IMR-90 (cell line): ENCODE measurements around the gene TBCD. TPM values are rescaled to one million over a fixed set of nuclear protein-coding genes. Genes with fewer than 3 reads are reported as not detected.

ENCODE experiments used
- ATAC-seq: fragments of 200-7000 bp; cut with Tn5 transposase; 2 replicates; pipeline ENCODE4 v1.9.1; 2020; ENCODE audit warnings: low read depth, mild to moderate bottlenecking, moderate library complexity
- BruUV-seq: library from RNA; stranded (reverse); fragments of 400-500 nt; replicated peaks from 2 replicates; lab custom pipeline; 2021; lab: Mats Ljungman, UMichigan
- CTCF ChIA-PET: fragments of 300-600 bp; formaldehyde crosslinking; extraction: SDS; loops from one replicate; lab custom pipeline; 2021; ENCODE audit warnings: antibody characterized with exemption; lab: Yijun Ruan, JAX
- POLR2A ChIA-PET: fragments of 300-600 bp; sonication (Branson Sonifier 250); formaldehyde crosslinking; loops from one replicate; lab custom pipeline; 2022; ENCODE audit warnings: antibody characterized with exemption; ENCODE audit not compliant: unreplicated experiment; lab: Charles Lee
- DNase-seq: peaks from one replicate; pipeline ENCODE4 v3.0.0; 2013
- H2AFZ ChIP-seq: replicated peaks from 2 replicates; pipeline ENCODE3; 2013; ENCODE audit warnings: low read length, mild to moderate bottlenecking; ENCODE audit not compliant: poor library complexity
- H2AK5ac ChIP-seq: 2 replicates; pipeline ENCODE4 v1.6.1; 2013; ENCODE audit warnings: low read depth, low read length, inconsistent platforms
- H2AK9ac ChIP-seq: replicated peaks from 2 replicates; pipeline ENCODE3; 2013; ENCODE audit warnings: mild to moderate bottlenecking, low read depth, low read length, moderate library complexity; ENCODE audit not compliant: poor library complexity
- H2BK120ac ChIP-seq: 2 replicates; pipeline ENCODE4 v1.6.1; 2013; ENCODE audit warnings: low read depth, low read length, inconsistent platforms
- H2BK15ac ChIP-seq: 3 replicates; pipeline ENCODE4 v1.6.1; 2013; ENCODE audit warnings: low read depth, low read length, inconsistent platforms
- H2BK20ac ChIP-seq: 2 replicates; pipeline ENCODE4 v1.6.1; 2013; ENCODE audit warnings: low read depth, mild to moderate bottlenecking, inconsistent platforms, low read length, moderate library complexity
- H2BK5ac ChIP-seq: 2 replicates; pipeline ENCODE4 v1.6.1; 2013; ENCODE audit warnings: mild to moderate bottlenecking, low read depth, low read length, inconsistent platforms; ENCODE audit not compliant: poor library complexity, severe bottlenecking
- H3K14ac ChIP-seq: replicated peaks from 2 replicates; pipeline ENCODE4 v1.6.1; 2013; ENCODE audit warnings: low read depth, low read length, inconsistent platforms
- H3K18ac ChIP-seq: 2 replicates; pipeline ENCODE4 v1.6.1; 2013; ENCODE audit warnings: low read depth, low read length, control low read depth
- H3K23ac ChIP-seq: 2 replicates; pipeline ENCODE4 v1.6.1; 2013; ENCODE audit warnings: low read depth, low read length, inconsistent platforms
- H3K27ac ChIP-seq: 2 replicates; pipeline ENCODE4 v1.5.1; 2013; ENCODE audit warnings: mild to moderate bottlenecking, control low read depth, low read length; ENCODE audit not compliant: insufficient read depth
- H3K27me3 ChIP-seq: 2 replicates; pipeline ENCODE4 v1.6.1; 2013; ENCODE audit warnings: low read length; ENCODE audit not compliant: control insufficient read depth, insufficient read depth
- H3K36me3 ChIP-seq: 2 replicates; pipeline ENCODE4 v1.6.1; 2013; ENCODE audit warnings: low read length, mixed read lengths; ENCODE audit not compliant: control insufficient read depth, insufficient read depth
- H3K4ac ChIP-seq: 2 replicates; pipeline ENCODE4 v1.6.1; 2013; ENCODE audit warnings: low read depth, low read length, inconsistent platforms
- H3K4me1 ChIP-seq: 2 replicates; pipeline ENCODE4 v1.6.1; 2013; ENCODE audit warnings: low read length, mixed read lengths; ENCODE audit not compliant: control insufficient read depth, insufficient read depth
- H3K4me2 ChIP-seq: 2 replicates; pipeline ENCODE4 v1.6.1; 2013; ENCODE audit warnings: low read depth, mild to moderate bottlenecking, control low read depth, low read length, moderate library complexity
- H3K4me3 ChIP-seq: 2 replicates; pipeline ENCODE4 v1.5.1; 2013; ENCODE audit warnings: low read depth, mild to moderate bottlenecking, control low read depth, low read length, moderate library complexity; ENCODE audit not compliant: insufficient read depth
- H3K56ac ChIP-seq: 2 replicates; pipeline ENCODE4 v1.6.1; 2013; ENCODE audit warnings: low read length, inconsistent platforms; ENCODE audit not compliant: insufficient read depth; ENCODE audit errors: extremely low read depth
- H3K79me1 ChIP-seq, 2 experiments: 2 replicates each; pipeline ENCODE4 v1.6.1; 2013; ENCODE audit warnings: low read length in 2 of 2, inconsistent platforms in 1 of 2, low read depth in 1 of 2
- H3K9ac ChIP-seq: 2 replicates; pipeline ENCODE4 v1.6.1; 2013; ENCODE audit warnings: low read depth, low read length, control low read depth
- H3K9me1 ChIP-seq: 2 replicates; pipeline ENCODE4 v1.6.1; 2013; ENCODE audit warnings: low read length, inconsistent platforms; ENCODE audit not compliant: insufficient read depth
- H3K9me3 ChIP-seq: 2 replicates; pipeline ENCODE4 v1.6.1; 2013; ENCODE audit warnings: low read length; ENCODE audit not compliant: control insufficient read depth, insufficient read depth
- H4K20me1 ChIP-seq: 2 replicates; pipeline ENCODE4 v1.6.1; 2013; ENCODE audit warnings: low read length, inconsistent platforms; ENCODE audit not compliant: insufficient read depth
- H4K5ac ChIP-seq: 2 replicates; pipeline ENCODE4 v1.6.1; 2013; ENCODE audit warnings: mild to moderate bottlenecking, low read depth, low read length, control low read depth
- H4K8ac ChIP-seq, 2 experiments: 2 replicates each; pipeline ENCODE4 v1.6.1; 2013; ENCODE audit warnings: low read depth in 2 of 2, low read length in 2 of 2, control low read depth in 1 of 2, inconsistent platforms in 1 of 2
- H4K91ac ChIP-seq: 2 replicates; pipeline ENCODE4 v1.6.1; 2013; ENCODE audit warnings: low read depth, low read length, inconsistent platforms; ENCODE audit not compliant: insufficient read depth
- BHLHE40 ChIP-seq: fragments of 150-350 bp; IDR thresholded peaks from 2 replicates; pipeline ENCODE4 v1.6.1; 2016; ENCODE audit warnings: mild to moderate bottlenecking, low read depth, low read length
- CEBPB ChIP-seq: IDR thresholded peaks from 2 replicates; pipeline ENCODE4 v1.6.1; 2012; ENCODE audit warnings: low read depth, low read length, improper control_type of control experiment
- CHD1 ChIP-seq: IDR thresholded peaks from 2 replicates; pipeline ENCODE4 v1.6.1; 2012; ENCODE audit warnings: low read depth, low read length, improper control_type of control experiment
- FOS ChIP-seq: fragments of 150-350 bp; IDR thresholded peaks from 2 replicates; pipeline ENCODE4 v1.6.1; 2016; ENCODE audit warnings: low read depth, low read length
- MAFK ChIP-seq: IDR thresholded peaks from 2 replicates; pipeline ENCODE4 v1.6.1; 2012; ENCODE audit warnings: low read depth, low read length, improper control_type of control experiment
- MAZ ChIP-seq: IDR thresholded peaks from 2 replicates; pipeline ENCODE4 v1.6.1; 2012; ENCODE audit warnings: low read depth, mild to moderate bottlenecking, low read length, improper control_type of control experiment, moderate library complexity, borderline replicate concordance
- MXI1 ChIP-seq: IDR thresholded peaks from 2 replicates; pipeline ENCODE4 v1.6.1; 2012; ENCODE audit warnings: low read depth, mild to moderate bottlenecking, low read length, moderate library complexity, borderline replicate concordance
- NFE2L2 ChIP-seq: fragments of 150-350 bp; IDR thresholded peaks from 2 replicates; pipeline ENCODE4 v1.6.1; 2016; ENCODE audit warnings: low read depth, mild to moderate bottlenecking, low read length
- POLR2A ChIP-seq: IDR thresholded peaks from 2 replicates; pipeline ENCODE4 v1.6.1; 2012; ENCODE audit warnings: mild to moderate bottlenecking, low read depth, low read length
- RCOR1 ChIP-seq: IDR thresholded peaks from 2 replicates; pipeline ENCODE4 v1.6.1; 2012; ENCODE audit warnings: mild to moderate bottlenecking, low read length, improper control_type of control experiment; ENCODE audit not compliant: insufficient replicate concordance
- RFX5 ChIP-seq: IDR thresholded peaks from 2 replicates; pipeline ENCODE4 v1.8.0; 2012; ENCODE audit warnings: low read depth, mild to moderate bottlenecking, low read length, moderate library complexity
- SMC3 ChIP-seq: fragments of 150-350 bp; IDR thresholded peaks from 2 replicates; pipeline ENCODE4 v1.6.1; 2016; ENCODE audit warnings: low read depth, mild to moderate bottlenecking, antibody characterized with exemption, low read length, moderate library complexity
- WGBS, 2 experiments: methylation state at CpG; one replicate each; pipeline versions ENCODE4 v1.1.5 to v1.1.7; 2013; ENCODE audit warnings: missing lambda C conversion rate in 2 of 2; ENCODE audit not compliant: insufficient read length in 1 of 2; ENCODE audit errors: extremely low coverage in 2 of 2; 5-methylcytosine and 5-hydroxymethylcytosine counted together
- dilution Hi-C: fragments of 300-500 bp; cut with HindIII; formaldehyde crosslinking; loops from one replicate; pipeline ENCODE4 v1.14.3; 2018; ENCODE audit warnings: low sequenced_read_pairs; ENCODE audit not compliant: unreplicated experiment
- in situ Hi-C: fragments of 300-500 bp; cut with MboI; formaldehyde crosslinking; loops from 3 replicates; pipeline ENCODE4 v1.14.3; 2019; ENCODE audit warnings: low sequenced_read_pairs, inconsistent platforms, mixed read lengths
- intact Hi-C: fragments of 100-400 bp; cut with micrococcal nuclease; formaldehyde crosslinking; loops from 2 replicates; pipeline ENCODE4 v1.10.0; 2022
- polyA plus RNA-seq, 3 experiments: library from polyadenylated mRNA; depleted of rRNA; stranded (reverse); fragments of >200 nt; gene quantifications; 2 replicates each; pipeline ENCODE4 v1.2.3, GENCODE V29; 2012; ENCODE audit warnings: low replicate concordance in 1 of 3
- total RNA-seq: library from RNA; depleted of rRNA; stranded (reverse); fragments of >200 nt; gene quantifications from 2 replicates; pipeline ENCODE4 v1.2.3, GENCODE V29; 2012
- TF ChIP-seq, protein P1 (sequence below): fragments of 150-350 bp; IDR thresholded peaks from 2 replicates; pipeline ENCODE4 v1.6.1; 2017; ENCODE audit warnings: mild to moderate bottlenecking, antibody characterized with exemption, low read length, low read depth

The TBCD gene
- total and polyA plus RNA-seq, 2 of the 4 experiments (the other 2 are of a cell fraction) = 21.9 to 54.5 TPM

DNA sequence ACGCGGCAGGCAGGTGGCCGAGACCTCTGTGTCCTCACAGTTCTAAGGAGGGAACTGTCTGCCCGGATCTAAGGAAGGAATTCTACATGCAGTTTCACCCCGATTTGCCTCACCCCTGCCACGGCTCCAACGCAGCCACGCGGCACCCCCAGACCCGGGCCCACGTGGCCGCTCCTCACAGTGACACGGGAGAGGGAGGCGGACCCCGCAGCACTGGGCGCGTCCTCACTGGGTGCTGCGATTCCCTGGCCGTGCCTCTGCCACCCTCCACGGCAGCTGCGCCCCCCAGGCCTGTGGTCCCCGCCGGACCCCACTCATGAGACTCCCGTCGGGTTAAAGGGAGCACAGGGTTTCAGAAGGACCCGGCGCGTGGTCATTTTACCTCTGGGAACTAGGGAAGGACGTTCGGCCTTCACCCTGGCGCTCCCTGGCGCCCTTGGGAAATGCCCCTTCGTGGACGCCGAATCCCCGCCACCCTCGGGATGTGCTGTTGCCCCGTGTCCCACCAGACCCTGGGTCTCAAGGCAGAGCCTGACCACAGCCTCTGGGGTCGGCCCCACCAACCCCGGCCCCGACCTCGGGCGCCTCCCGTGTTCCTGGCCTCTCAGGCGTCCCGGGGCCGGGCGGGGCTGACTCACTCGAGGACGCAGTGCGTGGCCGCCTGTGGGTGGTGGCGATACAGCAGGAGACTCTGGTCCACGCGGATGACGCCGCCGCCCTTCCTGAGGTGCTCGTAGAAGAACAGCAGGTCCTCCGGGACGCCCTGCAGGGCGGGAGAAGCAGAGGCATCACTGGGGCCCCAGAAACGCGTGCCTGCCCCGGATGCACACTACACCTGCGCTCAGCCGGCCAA is 208.8 kb downstream of the TBCD start:
- no peak overlapping the region for H2AFZ ChIP-seq
- H3K56ac ChIP-seq = no peak overlapping the region
- in situ Hi-C loops = no loop called here
- no peaks in the 10 kb centered on the region for H4K20me1 ChIP-seq
- peaks cover 5% of the 10 kb centered on the region for H3K36me3 ChIP-seq
- peaks cover 3% of the 10 kb centered on the region for H3K4me1 ChIP-seq
- H2AK5ac ChIP-seq = no peak overlapping the region
- TF ChIP-seq POLR2A (no peak), RCOR1 (no peak), BHLHE40 (no peak), SMC3 (no peak), CEBPB (no peak), CHD1 (no peak), RFX5 (no peak), MAFK (no peak), FOS (no peak), MXI1 (no peak), NFE2L2 (no peak), MAZ (no peak)
- TF ChIP-seq, protein P1, sequence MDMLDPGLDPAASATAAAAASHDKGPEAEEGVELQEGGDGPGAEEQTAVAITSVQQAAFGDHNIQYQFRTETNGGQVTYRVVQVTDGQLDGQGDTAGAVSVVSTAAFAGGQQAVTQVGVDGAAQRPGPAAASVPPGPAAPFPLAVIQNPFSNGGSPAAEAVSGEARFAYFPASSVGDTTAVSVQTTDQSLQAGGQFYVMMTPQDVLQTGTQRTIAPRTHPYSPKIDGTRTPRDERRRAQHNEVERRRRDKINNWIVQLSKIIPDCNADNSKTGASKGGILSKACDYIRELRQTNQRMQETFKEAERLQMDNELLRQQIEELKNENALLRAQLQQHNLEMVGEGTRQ = no peak
- no peak overlapping the region for H3K14ac ChIP-seq
- no peak overlapping the region for H4K5ac ChIP-seq
- no peak overlapping the region for H3K9ac ChIP-seq
- dilution Hi-C loops = no loop called here
- H3K27me3 ChIP-seq = no peaks in the 10 kb centered on the region
- H3K79me1 ChIP-seq = no peaks in the 10 kb centered on the region
- peaks cover 4% of the 10 kb centered on the region for H3K9me1 ChIP-seq
- peaks cover 4% of the 10 kb centered on the region; the same call in 1 of the 2 replicates for H3K9me3 ChIP-seq
- ChIA-PET POLR2A (interaction anchor here (0.5 kb wide), 1 partner anchor 92 kb away, joined by 3 read pairs; no protein-coding TSS in a partner anchor), CTCF (no interaction called here)
- no peak overlapping the region for H2BK5ac ChIP-seq
- no peak overlapping the region for H2BK15ac ChIP-seq
- ATAC-seq (no peak), DNase-seq (no peak)
- no peak overlapping the region for H3K23ac ChIP-seq
- no peak overlapping the region for H3K4me3 ChIP-seq
- intact Hi-C loops = no loop called here
- H2BK20ac ChIP-seq = no peak overlapping the region
- no peak overlapping the region for H3K27ac ChIP-seq
- no peak overlapping the region for H2AK9ac ChIP-seq
- WGBS, 2 experiments = 98% methylated on average over 46 of the region's 67 CpGs; no CpG with 5 or more reads in 1 of the 2 experiments
- no peak overlapping the region for H3K4ac ChIP-seq
- H4K8ac ChIP-seq = no peak overlapping the region
- H3K4me2 ChIP-seq = no peak overlapping the region
- H3K18ac ChIP-seq = no peak overlapping the region
- no peak overlapping the region for H2BK120ac ChIP-seq
- H4K91ac ChIP-seq = no peak overlapping the region
- BruUV-seq = no TSS peak
